ENCODE measurements around the gene HCN2. TPM values are rescaled to one million over a fixed set of nuclear protein-coding genes. Genes with fewer than 3 reads are reported as not detected.

HCN2 gene
- total and polyA plus RNA-seq, 9 of the 15 experiments (the other 6 are each of a cell fraction or from before 2014, with no cell fraction given): 0.29 to 4.2 (median 0.82) TPM; not detected in 2

DNA sequence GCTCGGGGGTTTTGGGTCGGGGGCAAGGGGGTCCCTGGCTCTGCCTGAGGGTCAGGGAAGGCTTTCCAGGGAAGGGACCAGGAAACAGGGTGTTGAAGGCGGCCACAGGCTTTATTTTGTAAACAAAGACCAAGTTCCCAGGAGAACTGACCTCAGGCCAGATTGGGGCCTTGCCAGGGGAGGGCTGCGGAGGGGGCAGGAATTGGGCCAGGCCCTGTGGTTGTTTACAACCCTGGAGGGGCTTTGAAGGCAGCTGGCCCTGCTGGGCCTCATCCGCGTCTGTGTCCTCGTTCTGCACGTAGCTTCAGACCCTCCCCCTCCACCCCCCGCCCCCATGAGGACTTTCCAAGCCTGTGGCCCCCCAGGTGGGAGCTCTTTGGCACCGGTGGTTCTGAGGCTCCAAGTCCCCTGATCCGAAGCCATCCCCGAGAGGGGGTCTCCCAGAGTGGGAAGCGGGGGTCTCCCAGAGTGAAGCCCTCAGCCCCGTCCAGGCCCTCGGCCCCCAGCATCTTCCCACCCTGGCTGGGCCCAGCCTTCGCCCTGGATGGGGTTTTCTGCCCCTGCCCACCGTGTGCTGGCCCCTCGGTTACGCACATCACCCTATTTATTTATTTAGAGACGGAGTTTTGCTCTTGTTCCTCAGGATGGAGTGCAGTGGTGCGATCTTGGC lies 30.8 kb upstream of the HCN2 start:
- H3K4me2 ChIP-seq (ENCODE audit: insufficient read depth, low read length): no peak overlapping the region
- ATAC-seq: no peak

DNA sequence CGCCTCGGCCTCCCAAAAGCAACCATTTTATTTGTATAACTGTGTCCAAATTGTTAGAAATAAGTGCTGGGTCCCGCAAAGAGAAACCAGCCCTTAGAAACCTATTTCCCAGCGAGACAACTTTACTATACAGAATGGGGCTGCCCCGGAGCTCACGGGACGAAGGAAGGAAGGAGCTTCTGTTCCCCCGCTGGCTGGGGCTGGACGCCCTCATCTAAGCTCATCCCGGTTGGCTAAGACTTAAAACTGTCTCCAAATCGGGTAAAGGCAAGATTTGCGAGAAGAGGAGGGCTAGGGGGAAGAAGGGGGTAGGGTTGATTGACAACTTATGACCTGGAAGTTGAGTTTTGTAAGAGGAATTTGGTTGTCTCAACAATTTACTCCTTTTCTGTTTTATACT lies 29.6 kb upstream of the HCN2 start:
- TF ChIP-seq PPARD (CRISPR knock-in tag; IDR thresholded peaks at IDR 0.05) (no peak), ZC3H11A (IDR thresholded peaks at IDR 0.05; ENCODE audit: low read depth, low read length) (no peak), RBM39 (optimal IDR thresholded peaks at IDR 0.05; ENCODE audit: low read depth, low read length) (no peak), MIER1 (IDR thresholded peaks at IDR 0.05; ENCODE audit: low read depth) (no peak), NBN (IDR thresholded peaks at IDR 0.05; ENCODE audit: low read depth) (no peak), BMI1 (IDR thresholded peaks at IDR 0.05; ENCODE audit: low read length) (no peak), HDAC8 (tag; IDR thresholded peaks at IDR 0.05) (no peak)
- no peak overlapping the region for H3K4me3 ChIP-seq
- no peak overlapping the region for H3K9ac ChIP-seq (ENCODE audit: insufficient read depth in 1 of 2, low read depth in 2 of 2, low read length in 2 of 2)
- no peaks in the 10 kb centered on the region for H3K79me2 ChIP-seq (ENCODE audit: control insufficient read depth, insufficient read depth, low read length)
- no peak for DNase-seq (ENCODE audit: extremely low read depth in 1 of 4, low spot score in 3 of 4)
- H3K27me3 ChIP-seq (ENCODE audit: control insufficient read depth in 2 of 2, insufficient read depth in 2 of 2, low read length in 2 of 2): no peaks in the 10 kb centered on the region
- ChIA-PET POLR2A (no interaction called here), CTCF (ENCODE audit: low intra/inter-chr PET ratio) (no interaction called here)
- no peak overlapping the region for H3K27ac ChIP-seq (ENCODE audit: extremely low read depth, low read depth, low read length)
- no peak overlapping the region for H2AFZ ChIP-seq (ENCODE audit: low read depth, low read length)
- H3K9me1 ChIP-seq (ENCODE audit: control insufficient read depth, insufficient read depth, low read length): no peaks in the 10 kb centered on the region
- no peaks in the 10 kb centered on the region; the same call in 1 of the 2 replicates for H3K9me3 ChIP-seq (replicated peaks; ENCODE audit: control insufficient read depth, insufficient read depth, low read depth, low read length)
- 74% methylated on average over 7 of the region's 12 CpGs for WGBS (ENCODE audit: insufficient coverage, low coverage, missing lambda C conversion rate)
- BruUV-seq (replicated peaks): no TSS peak
- H3K4me2 ChIP-seq (ENCODE audit: insufficient read depth, low read length): no peak overlapping the region
- H3K4me1 ChIP-seq (replicated peaks in 1 of 2; ENCODE audit: control insufficient read depth in 2 of 2, insufficient read depth in 2 of 2, low read length in 2 of 2): peaks cover 14 to 39% of the 10 kb centered on the region in 2 experiments; a peak in 4 of 5 replicates
- intact Hi-C loops (cut with micrococcal nuclease): no loop called here
- ATAC-seq: no peak
- in situ Hi-C loops (cut with MboI): no loop called here
- no peak for FAIRE-seq
- no peaks in the 10 kb centered on the region for H3K36me3 ChIP-seq (ENCODE audit: control insufficient read depth, insufficient read depth, low read length)
- H4K20me1 ChIP-seq (replicated peaks; ENCODE audit: control insufficient read depth, insufficient read depth, low read length): no peaks in the 10 kb centered on the region

More for the DNA sequence above, 30.8 kb upstream of the HCN2 start:
- no peak overlapping the region for H3K4me3 ChIP-seq
- H3K9ac ChIP-seq (ENCODE audit: insufficient read depth in 1 of 2, low read depth in 2 of 2, low read length in 2 of 2): no peak overlapping the region
- H3K9me3 ChIP-seq (replicated peaks; ENCODE audit: control insufficient read depth, insufficient read depth, low read depth, low read length): no peaks in the 10 kb centered on the region; the same call in 1 of the 2 replicates
- no peak for TF ChIP-seq ZNF140 (CRISPR knock-in tag; IDR thresholded peaks at IDR 0.05)
- TF ChIP-seq ATF7 (IDR thresholded peaks at IDR 0.05): no peak
- TF ChIP-seq MIER1 (IDR thresholded peaks at IDR 0.05; ENCODE audit: low read depth): no peak
- no peak for TF ChIP-seq CHD4 (IDR thresholded peaks at IDR 0.05; ENCODE audit: insufficient read depth, insufficient replicate concordance, low read depth, low read length, poor library complexity, severe bottlenecking)
- no peak for TF ChIP-seq NFE2L1 (tag; IDR thresholded peaks at IDR 0.05; ENCODE audit: borderline replicate concordance, low read depth)
- 0 out of 2 replicates have a peak, but pooled peaks have one; percentile 42 for TF ChIP-seq POLR2G (IDR thresholded peaks at IDR 0.05; ENCODE audit: low read depth, low read length)
- ChIA-PET POLR2A (interaction anchor here (0.5 to 0.6 kb wide), 2 partner anchors 16 to 56 kb away, joined by 4 to 5 read pairs; no protein-coding TSS in a partner anchor), CTCF (ENCODE audit: low intra/inter-chr PET ratio) (no interaction called here)
- peaks cover 17 to 48% of the 10 kb centered on the region in 2 experiments; a peak in 4 of 5 replicates for H3K4me1 ChIP-seq (replicated peaks in 1 of 2; ENCODE audit: control insufficient read depth in 2 of 2, insufficient read depth in 2 of 2, low read length in 2 of 2)
- no peaks in the 10 kb centered on the region for H3K27me3 ChIP-seq (ENCODE audit: control insufficient read depth in 2 of 2, insufficient read depth in 2 of 2, low read length in 2 of 2)
- WGBS (ENCODE audit: insufficient coverage, low coverage, missing lambda C conversion rate): 91% methylated on average over 16 of the region's 21 CpGs
- FAIRE-seq (no peak), DNase-seq (ENCODE audit: extremely low read depth in 1 of 4, low spot score in 3 of 4) (no peak)
- no peaks in the 10 kb centered on the region for H3K36me3 ChIP-seq (ENCODE audit: control insufficient read depth, insufficient read depth, low read length)
- intact Hi-C loops (cut with micrococcal nuclease): no loop called here
- no peaks in the 10 kb centered on the region for H3K9me1 ChIP-seq (ENCODE audit: control insufficient read depth, insufficient read depth, low read length)
- in situ Hi-C loops (cut with MboI): no loop called here
- no peaks in the 10 kb centered on the region for H3K79me2 ChIP-seq (ENCODE audit: control insufficient read depth, insufficient read depth, low read length)
- H4K20me1 ChIP-seq (replicated peaks; ENCODE audit: control insufficient read depth, insufficient read depth, low read length): no peaks in the 10 kb centered on the region
- BruUV-seq (replicated peaks): no TSS peak
- H2AFZ ChIP-seq (ENCODE audit: low read depth, low read length): no peak overlapping the region
- H3K27ac ChIP-seq (ENCODE audit: extremely low read depth, low read depth, low read length): no peak overlapping the region
